Right lung (tissue), 5 donors: ENCODE data around the gene PHPT1. TPM values are rescaled to one million over a fixed set of nuclear protein-coding genes. Genes with fewer than 3 reads are reported as not detected.

ENCODE experiments used
- DNase-seq, 2 donors: peaks; one replicate each; pipeline ENCODE4 v3.0.0-alpha.2; 2013
- polyA plus RNA-seq, 5 donors: library from polyadenylated mRNA; unstranded; fragments of 120-200 nt; gene quantifications; one replicate each; pipeline versions ENCODE4 v1.2.1 to v1.2.3, GENCODE V29; 2013; ENCODE audit warnings: inconsistent platforms in 1 of 5, low replicate concordance in 1 of 5; ENCODE audit not compliant: insufficient read length in 5 of 5, insufficient read depth in 1 of 5

Gene PHPT1
- polyA plus RNA-seq, 5 donors = 57.7 to 161 (median 84.7) TPM

DNA sequence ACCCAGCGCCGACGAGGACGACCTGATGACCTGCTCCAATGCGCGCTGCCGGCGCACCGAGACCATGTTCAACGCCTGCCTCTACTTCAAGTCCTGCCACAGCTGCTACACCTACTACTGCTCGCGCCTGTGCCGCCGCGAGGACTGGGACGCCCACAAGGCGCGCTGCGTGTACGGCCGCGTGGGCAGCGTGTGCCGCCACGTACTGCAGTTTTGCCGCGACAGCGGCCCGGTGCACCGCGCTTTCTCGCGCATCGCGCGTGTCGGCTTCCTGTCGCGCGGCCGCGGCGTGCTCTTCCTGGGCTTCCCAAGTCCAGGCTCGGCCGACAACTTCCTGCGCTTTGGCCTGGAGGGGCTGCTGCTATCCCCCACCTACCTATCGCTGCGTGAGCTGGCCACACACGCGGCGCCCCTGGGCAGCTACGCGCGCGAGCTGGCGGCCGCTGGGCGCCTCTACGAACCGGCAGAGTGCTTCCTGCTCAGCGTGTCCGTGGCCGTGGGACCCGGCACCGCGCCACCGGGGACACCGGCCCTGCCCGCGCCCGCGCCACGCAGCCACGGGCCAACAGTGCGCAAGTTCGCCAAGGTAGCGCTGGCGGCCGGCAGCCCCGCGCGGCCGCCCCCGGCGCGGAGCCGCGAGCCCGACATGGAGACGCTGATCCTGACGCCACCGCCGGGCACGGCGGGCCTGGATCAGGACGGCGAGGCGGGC, 2.7 kb upstream of the PHPT1 start:
- DNase-seq = no peak

DNA sequence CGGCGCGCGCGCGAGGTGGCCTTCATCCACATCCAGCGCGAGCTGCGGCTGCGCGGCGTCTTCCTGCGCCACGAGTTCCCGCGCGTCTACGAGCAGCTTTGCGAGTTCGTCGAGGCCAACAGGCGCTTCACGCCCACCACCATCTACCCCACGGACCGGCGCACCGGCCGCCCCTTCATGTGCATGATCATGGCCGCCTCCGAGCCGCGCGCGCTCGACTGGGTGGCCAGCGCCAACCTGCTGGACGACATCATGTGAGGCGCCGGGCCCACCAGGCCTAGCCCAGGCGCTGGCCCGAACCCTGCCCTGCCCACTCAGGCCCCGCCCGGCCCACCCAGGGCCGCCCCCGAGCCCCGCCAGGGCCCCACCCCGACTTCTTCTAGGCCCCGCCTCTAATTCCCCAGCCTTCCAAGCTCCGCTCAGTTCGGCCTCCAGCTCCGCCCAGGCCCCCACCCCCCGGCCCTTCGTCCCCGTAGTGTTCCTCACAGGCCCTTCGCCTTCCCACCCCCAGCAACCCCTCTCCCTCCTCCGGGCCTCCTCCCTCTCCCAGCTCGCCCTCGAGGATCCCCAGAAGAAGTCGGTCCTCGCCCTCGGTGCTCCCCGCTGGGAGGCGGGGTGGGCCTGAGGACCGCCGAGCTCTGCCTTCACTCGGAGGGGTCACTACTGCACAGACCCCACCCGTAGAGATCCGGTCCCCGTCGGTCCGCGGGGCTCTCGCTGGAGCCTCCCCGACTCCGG, 2.0 kb upstream of the PHPT1 start:
- no peak for DNase-seq

DNA sequence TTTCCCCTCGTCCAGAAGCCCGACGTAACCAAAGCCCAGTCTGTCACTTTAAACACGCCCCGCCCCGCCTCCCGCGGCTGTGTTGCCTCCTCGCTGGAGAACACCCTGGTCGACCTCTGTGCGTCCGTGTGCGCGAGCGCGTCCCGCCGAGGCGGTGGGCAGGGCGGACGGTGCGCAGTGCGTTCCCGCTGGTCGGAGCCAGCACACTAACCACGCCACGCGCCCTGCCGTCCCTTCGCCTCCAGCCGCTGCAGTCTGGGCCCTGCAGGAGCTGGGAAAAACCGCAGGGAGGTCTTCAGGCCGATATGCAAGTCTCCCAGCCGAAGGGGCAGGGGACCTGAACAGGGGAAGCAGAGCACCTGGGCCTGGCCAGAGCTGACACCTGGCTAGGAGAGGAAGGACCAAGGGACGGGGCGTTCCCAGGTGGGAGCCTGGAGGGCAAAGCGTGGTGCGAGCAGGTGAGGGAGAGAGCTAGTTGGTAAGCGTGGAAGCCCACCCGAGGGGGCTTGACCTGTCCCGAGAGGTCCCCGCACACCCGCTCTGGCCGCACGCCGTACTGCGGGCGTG, 1.3 kb upstream of the PHPT1 start:
- DNase-seq = no peak

DNA sequence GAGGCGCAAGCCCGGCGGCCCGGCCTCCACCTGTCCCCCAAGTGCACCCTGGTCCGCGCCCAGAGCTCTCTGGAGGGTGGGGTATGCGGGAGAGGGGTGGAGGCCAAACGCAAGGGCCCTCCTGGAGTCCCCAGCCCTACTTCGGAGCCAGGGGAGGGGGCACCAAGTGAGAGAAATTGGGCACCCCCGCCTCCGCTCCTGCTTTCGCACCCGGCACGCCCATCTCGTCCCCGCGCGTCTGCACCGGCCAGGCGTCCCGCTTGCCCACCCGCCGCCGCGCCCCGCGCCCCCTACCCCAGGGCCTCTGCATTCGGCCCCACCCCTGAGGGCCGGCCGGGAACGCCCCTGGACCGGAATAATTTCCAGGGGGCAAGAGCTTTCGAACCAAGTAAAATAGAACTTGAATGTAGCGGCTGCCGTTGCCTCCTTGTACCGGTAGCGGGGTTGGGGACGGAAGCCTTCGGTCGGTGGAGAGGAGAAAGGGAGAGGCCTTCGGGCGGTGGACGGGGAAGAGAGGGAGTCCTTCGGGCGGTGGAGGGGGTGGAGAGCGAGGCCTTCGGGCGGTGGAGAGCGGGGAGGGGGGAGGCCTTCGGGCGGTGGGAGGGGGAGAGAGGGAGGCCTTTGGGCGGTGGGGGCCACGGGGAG, 694 bp upstream of the PHPT1 start:
- no peak for DNase-seq

DNA sequence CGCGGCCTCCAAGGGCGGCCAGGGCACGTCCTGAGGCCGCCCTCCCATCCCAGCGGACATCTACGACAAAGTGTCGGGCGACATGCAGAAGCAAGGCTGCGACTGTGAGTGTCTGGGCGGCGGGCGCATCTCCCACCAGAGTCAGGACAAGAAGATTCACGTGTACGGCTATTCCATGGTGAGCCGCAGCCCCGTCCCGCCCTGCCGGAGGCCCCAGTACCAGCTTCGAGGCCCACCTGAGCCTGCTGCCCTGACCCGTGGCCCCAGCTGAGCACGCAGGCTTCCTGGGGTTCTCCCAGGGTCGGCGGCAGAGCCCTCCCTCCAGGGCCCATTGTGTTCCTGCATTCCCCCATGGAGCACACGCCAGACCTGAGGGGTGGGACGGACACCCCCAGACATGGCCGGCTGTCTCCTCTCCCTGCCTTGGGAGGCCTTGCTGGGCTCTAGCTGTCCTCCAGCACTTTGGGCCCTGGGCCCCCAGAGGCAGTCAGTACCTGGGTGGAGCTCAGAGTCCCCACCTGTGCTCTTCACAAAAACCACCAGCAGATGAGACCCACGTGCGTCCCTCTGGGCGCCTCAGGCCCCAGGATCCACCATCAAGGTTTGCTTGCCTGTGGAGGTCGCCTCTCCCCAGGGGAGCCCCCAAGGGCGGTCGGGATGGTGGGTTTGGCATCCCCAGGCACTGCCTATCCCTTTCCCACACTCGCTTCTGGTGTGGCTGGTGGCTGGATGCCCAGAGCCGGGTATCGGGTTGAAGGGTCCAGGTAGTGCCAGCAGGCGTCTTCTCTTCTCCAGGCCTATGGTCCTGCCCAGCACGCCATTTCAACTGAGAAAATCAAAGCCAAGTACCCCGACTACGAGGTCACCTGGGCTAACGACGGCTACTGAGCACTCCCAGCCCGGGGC, 1.0 kb downstream of the PHPT1 start:
- no peak for DNase-seq

DNA sequence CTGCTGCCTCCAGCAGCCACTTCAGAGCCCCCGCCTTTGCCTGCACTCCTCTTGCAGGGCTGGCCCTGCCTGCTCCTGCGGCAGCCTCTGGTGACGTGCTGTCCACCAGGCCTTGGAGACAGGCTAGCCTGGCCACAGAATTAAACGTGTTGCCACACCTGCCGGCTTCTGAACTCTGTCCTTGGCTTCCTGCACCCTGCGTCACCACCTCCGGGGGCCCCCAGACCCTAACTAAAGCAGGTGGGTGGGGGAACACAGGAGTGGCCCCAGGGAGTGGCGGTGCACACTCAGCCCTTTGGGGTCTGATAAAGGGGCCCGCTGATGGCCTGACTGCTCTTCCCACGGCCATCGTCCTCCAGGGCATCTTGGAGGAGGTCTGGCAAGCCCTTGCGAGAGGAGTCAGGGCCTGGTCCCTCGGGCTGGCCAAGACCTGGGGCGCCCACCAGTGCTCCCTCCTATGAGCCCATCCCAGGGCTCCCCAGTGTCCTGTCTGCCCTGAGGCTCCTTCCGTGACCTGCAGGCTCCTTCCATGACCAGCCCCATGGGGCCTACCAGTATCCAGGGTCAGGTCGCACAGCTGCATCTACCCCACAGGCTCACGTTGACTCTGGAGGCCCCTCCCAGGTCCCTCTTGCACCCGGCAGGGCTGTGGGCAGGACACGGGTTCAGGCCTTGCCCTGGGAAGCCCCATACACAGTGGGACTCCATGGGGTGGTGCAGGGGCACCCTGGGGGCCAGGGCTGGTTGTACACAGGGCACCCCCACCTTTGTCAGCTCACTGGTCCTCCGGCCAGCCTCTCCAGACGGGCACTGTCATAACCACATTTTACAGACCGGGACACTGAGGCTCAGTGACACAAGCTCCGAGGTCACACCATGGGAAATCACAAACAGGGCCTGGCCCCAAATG, 1.9 kb downstream of the PHPT1 start:
- DNase-seq = no peak

DNA sequence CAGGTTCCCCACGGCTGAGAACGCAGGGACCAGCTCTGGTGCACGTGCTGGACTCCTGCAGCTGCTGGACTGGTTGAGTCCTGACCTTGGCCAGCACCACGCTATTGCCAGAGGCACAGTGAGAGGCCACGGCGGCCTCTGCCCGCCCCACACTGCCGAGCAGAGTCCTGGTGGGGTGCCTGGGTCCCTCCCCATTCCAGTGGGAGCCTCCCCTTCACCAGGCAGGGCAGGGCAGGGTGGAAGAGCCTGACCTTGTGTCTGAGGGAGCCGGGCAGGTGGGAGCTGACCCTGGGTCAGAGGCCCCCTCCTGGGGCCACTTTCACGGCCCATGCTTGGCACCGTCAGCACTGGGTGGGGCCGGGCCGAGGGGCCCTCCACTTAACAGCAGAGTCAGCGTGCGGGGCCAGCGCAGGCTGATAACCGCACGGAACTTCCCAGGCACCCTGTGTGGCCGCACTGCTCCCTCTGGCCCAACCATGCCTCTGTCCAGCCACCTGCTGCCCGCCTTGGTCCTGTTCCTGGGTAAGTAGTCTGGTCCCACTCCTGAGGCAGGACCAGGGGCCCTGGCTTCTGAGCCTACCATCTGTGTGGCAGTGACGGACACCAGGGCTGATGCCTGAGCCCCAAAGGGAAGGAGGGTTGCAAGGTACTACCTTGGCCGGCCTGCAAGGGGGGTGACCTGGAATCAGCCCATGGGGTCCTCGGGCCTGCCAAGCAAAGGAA, 2.9 kb downstream of the PHPT1 start, which contains the start of gene MAMDC4:
Gene MAMDC4, plus strand, starts transcription at position 406 of the 723 bp plus-strand sequence. Its CDS starts 71 bp downstream, at position 477.
- DNase-seq = no peak

DNA sequence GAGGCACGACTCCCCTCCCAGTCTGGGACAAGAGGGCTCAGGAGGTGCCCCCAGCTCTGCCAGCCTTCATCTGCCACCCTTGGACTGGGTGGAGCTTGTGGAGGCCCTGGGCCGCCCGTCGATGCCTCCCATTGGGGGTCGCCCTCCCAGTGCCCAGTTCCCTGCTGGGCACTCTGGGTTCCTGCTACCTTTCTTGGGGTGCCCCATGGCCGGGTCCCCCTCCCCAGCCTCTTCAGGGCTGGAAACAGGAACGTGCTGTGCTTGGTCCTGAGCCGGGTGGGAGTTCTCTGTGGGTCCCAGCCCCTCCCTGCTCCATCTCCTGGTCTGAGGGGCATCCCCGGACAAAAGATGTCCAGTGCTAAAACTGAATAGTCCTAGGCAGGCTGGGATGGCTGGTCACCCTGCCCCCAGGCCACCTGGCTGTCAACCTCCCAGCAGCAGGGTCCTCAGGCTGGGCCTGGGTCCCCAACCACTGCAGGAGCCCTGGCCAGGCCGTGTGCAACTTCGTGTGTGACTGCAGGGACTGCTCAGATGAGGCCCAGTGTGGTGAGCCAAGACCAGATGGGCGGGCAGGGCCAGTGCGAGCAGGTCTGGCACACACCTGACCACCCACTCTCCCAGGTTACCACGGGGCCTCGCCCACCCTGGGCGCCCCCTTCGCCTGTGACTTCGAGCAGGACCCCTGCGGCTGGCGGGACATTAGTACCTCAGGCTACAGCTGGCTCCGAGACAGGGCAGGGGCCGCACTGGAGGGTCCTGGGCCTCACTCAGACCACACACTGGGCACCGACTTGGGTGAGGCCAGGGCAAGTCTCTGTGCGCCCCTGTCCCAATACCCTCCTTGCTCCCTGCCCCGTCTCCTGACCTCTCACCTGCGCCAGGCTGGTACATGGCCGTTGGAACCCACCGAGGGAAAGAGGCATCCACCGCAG, 3.7 kb downstream of the PHPT1 start:
- no peak for DNase-seq

DNA sequence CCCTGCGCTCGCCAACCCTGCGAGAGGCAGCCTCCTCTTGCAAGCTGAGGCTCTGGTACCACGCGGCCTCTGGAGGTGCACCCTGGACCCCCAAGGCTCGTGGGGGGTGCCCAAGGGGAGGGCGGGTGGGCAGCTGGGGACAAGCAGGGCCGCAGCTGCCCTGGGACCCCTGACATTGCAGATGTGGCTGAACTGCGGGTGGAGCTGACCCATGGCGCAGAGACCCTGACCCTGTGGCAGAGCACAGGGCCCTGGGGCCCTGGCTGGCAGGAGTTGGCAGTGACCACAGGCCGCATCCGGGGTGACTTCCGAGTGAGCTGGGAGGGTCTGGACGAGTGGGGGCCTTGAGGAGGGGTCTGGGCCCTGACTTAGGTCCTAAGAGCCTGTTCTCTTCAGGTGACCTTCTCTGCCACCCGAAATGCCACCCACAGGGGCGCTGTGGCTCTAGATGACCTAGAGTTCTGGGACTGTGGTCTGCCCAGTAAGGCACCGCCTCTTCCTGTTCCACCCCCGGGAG, 4.4 kb downstream of the PHPT1 start:
- DNase-seq = no peak

DNA sequence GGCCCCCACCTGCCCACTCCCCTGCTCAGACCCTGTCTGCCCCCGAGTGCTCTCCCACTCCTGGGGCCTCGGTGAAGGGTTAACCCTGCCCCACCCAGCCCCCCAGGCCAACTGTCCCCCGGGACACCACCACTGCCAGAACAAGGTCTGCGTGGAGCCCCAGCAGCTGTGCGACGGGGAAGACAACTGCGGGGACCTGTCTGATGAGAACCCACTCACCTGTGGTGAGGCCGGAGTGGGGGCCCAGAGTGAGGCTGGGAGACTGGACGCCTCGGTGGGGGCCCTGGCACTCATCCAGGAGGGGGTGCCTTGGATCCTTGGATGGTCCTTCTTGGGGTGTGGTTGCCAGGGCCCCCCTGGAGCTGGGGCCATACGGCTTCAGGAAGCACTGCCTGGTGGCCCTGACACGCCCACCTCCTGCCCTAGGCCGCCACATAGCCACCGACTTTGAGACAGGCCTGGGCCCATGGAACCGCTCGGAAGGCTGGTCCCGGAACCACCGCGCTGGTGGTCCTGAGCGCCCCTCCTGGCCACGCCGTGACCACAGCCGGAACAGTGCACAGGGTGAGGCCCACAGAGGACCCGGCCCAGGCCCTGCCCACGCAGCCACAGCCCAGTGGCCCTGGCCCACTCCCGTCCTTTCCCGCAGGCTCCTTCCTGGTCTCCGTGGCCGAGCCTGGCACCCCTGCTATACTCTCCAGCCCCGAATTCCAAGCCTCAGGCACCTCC, 5.1 kb downstream of the PHPT1 start:
- DNase-seq = no peak

DNA sequence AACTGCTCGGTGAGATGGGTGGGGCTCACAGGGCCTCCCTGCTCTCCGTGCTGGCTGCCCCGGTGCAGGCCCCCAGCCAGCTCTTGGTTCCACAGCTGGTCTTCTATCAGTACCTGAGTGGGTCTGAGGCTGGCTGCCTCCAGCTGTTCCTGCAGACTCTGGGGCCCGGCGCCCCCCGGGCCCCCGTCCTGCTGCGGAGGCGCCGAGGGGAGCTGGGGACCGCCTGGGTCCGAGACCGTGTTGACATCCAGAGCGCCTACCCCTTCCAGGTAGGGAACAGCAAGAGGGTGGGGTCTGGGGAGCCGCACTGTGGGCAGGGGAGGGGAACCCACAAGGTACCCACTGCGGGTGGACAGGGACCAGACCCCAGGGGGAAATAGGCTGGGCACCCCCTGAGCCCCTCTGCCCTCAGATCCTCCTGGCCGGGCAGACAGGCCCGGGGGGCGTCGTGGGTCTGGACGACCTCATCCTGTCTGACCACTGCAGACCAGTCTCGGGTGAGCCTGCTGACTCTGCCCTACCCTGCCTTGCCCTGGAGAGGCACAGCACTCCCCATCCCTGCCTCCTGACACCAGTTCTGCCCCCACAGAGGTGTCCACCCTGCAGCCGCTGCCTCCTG, 5.7 kb downstream of the PHPT1 start:
- DNase-seq = no peak

DNA sequence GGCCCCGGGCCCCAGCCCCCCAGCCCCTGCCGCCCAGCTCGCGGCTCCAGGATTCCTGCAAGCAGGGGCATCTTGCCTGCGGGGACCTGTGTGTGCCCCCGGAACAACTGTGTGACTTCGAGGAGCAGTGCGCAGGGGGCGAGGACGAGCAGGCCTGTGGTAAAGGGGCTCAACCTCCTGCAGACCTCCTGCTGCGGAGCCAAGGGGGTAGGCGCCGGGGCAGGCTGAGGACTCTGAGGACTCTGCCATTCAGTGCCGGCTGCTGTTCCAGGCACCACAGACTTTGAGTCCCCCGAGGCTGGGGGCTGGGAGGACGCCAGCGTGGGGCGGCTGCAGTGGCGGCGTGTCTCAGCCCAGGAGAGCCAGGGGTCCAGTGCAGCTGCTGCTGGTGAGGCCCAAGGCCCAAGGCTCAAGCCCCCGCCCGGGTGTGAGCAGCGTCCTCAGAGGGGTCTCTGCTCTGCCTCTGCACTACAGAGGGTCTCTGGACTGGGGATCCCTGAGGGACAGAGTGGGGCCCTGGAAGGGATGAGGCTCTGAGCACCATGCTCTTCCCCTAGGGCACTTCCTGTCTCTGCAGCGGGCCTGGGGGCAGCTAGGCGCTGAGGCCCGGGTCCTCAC, 6.4 kb downstream of the PHPT1 start:
- no peak for DNase-seq

DNA sequence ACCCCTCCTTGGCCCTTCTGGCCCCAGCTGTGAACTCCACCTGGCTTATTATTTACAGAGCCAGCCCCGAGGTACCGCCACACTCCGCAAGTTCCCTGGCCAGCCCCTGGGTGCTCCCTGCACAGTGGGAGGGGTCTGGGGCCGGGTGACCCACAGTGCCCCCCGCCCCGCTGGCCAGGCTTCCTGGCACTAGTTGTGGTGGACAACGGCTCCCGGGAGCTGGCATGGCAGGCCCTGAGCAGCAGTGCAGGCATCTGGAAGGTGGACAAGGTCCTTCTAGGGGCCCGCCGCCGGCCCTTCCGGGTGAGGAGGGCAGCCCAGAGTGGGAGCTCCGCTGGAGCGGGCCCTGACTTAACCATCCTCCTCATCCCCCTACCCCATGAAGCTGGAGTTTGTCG, 6.9 kb downstream of the PHPT1 start:
- no peak for DNase-seq

DNA sequence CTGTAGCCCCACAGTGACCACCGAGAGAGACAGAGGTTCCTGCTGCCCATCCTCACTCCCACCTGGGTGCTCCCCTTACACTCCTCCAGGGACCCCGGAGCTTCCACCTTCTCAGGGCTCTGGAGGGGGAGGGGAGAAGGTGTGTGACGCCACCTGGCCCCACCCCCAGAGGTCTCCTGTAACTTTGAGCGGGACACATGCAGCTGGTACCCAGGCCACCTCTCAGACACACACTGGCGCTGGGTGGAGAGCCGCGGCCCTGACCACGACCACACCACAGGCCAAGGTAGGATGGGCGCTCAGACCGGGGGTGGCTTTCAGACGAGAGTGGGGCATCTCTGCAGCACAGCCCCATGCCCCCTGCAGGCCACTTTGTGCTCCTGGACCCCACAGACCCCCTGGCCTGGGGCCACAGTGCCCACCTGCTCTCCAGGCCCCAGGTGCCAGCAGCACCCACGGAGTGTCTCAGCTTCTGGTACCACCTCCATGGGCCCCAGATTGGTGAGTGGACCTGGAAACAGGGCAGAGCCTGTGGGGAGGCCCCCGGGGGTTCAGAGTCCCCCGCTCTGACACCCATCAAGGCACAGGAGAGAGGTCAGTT, 7.4 kb downstream of the PHPT1 start:
- no peak for DNase-seq

DNA sequence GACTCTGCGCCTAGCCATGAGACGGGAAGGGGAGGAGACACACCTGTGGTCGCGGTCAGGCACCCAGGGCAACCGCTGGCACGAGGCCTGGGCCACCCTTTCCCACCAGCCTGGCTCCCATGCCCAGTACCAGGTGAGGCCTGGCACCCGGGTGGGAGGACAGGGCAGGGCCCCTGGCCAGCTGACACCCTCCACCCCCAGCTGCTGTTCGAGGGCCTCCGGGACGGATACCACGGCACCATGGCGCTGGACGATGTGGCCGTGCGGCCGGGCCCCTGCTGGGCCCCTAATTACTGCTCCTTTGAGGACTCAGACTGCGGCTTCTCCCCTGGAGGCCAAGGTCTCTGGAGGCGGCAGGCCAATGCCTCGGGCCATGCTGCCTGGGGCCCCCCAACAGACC, 8.0 kb downstream of the PHPT1 start:
- DNase-seq = no peak
